Right lung (tissue), 10 donors: ENCODE data around the gene NUF2. TPM values are rescaled to one million over a fixed set of nuclear protein-coding genes. Genes with fewer than 3 reads are reported as not detected.
"Not testable (repeated sequence)": the region's sequence is repeated elsewhere in the genome, so short reads cannot be mapped to it uniquely, and the experiment has no call there.

Experiments
- DNase-seq, 2 donors: peaks; one replicate each; pipeline ENCODE4 v3.0.0-alpha.2; 2013
- long read RNA-seq, 8 donors: transcript quantifications; one replicate each; lab custom pipeline, GENCODE V29; 2026
- polyA plus RNA-seq, 5 donors: library from polyadenylated mRNA; unstranded; fragments of 120-200 nt; gene quantifications; one replicate each; pipeline versions ENCODE4 v1.2.1 to v1.2.3, GENCODE V29; 2013; ENCODE audit warnings: inconsistent platforms in 1 of 5, low replicate concordance in 1 of 5; ENCODE audit not compliant: insufficient read length in 5 of 5, insufficient read depth in 1 of 5

The NUF2 gene
- 10 to 100 TPM; 15.7 to 58.7 (median 33.4) TPM for polyA plus RNA-seq
- long read RNA-seq, donor 1, partial matches to known transcripts = 6 of 10 reads
- long read RNA-seq, donor 1, other reads (novel, unspliced or antisense) = 0 of 10 reads
- long read RNA-seq, donor 2, partial matches to known transcripts = 0 of 3 reads
- long read RNA-seq, donor 2, other reads (novel, unspliced or antisense) = 0 of 3 reads
- long read RNA-seq, donor 3, partial matches to known transcripts = 0 of 3 reads
- long read RNA-seq, donor 3, other reads (novel, unspliced or antisense) = 0 of 3 reads
- long read RNA-seq, donor 4, partial matches to known transcripts = 0 of 3 reads
- long read RNA-seq, donor 4, other reads (novel, unspliced or antisense) = 0 of 3 reads
- long read RNA-seq, donor 5, transcript NUF2-201 (14 exons, 1,969 nt) = major isoform, 8 of 23 reads
- long read RNA-seq, donor 5, partial matches to known transcripts = 15 of 23 reads
- long read RNA-seq, donor 5, other reads (novel, unspliced or antisense) = 0 of 23 reads
- long read RNA-seq, donor 6 = 0 reads
- long read RNA-seq, donor 7, partial matches to known transcripts = 0 of 3 reads
- long read RNA-seq, donor 7, other reads (novel, unspliced or antisense) = 0 of 3 reads
- long read RNA-seq, donor 8 = 0 reads

GRCh38 chr1:163321311-163322305 is at the start of gene NUF2:
NUF2 (plus strand) TSS chr1:163321954; CDS start chr1:163326052, 4,098 bp downstream.
- peak; percentile 96 to 98 for DNase-seq

GRCh38 chr1:163273766-163274441 is 47.9 kb upstream of the NUF2 start:
- DNase-seq = no peak

GRCh38 chr1:163275222-163275621 is 46.5 kb upstream of the NUF2 start:
- DNase-seq = no peak

GRCh38 chr1:163278602-163279001 is 43.2 kb upstream of the NUF2 start:
- DNase-seq = no peak

- DNase-seq = not testable (repeated sequence)
Measured at GRCh38 chr1:163284867-163285266, 36.9 kb upstream of the NUF2 start.

GRCh38 chr1:163290025-163290640 is 31.6 kb upstream of the NUF2 start:
- peak; percentile 86 to 87 for DNase-seq

GRCh38 chr1:163291461-163291860 is 30.3 kb upstream of the NUF2 start:
- no peak for DNase-seq

- not testable (repeated sequence) for DNase-seq
Measured at GRCh38 chr1:163292153-163292552, 29.6 kb upstream of the NUF2 start.

GRCh38 chr1:163293497-163293896 is 28.3 kb upstream of the NUF2 start:
- DNase-seq = not testable (repeated sequence)

GRCh38 chr1:163295949-163296348 is 25.8 kb upstream of the NUF2 start:
- DNase-seq = peak in 1 of 2 donors; percentile 13

- no peak for DNase-seq
Measured at GRCh38 chr1:163296504-163297263, 25.1 kb upstream of the NUF2 start.

GRCh38 chr1:163298365-163298764 is 23.4 kb upstream of the NUF2 start:
- DNase-seq = no peak

- DNase-seq = no peak
Measured at GRCh38 chr1:163300568-163300967, 21.2 kb upstream of the NUF2 start.

GRCh38 chr1:163303561-163303960 is 18.2 kb upstream of the NUF2 start:
- DNase-seq = no peak

GRCh38 chr1:163305441-163305840 is 16.3 kb upstream of the NUF2 start:
- no peak for DNase-seq

GRCh38 chr1:163307479-163308171 is 14.1 kb upstream of the NUF2 start:
- DNase-seq = no peak

GRCh38 chr1:163308811-163309210 is 12.9 kb upstream of the NUF2 start:
- DNase-seq = no peak

GRCh38 chr1:163315773-163316374 is 5.9 kb upstream of the NUF2 start:
- peak; percentile 19 to 41 for DNase-seq

GRCh38 chr1:163320891-163321290 is 863 bp upstream of the NUF2 start:
- peak in 1 of 2 donors; percentile 4 for DNase-seq
